HTERT RPE-1 (cell line): ENCODE results near the gene CHPF2.

Experiments
- in situ Hi-C: fragments of 300-500 bp; cut with MboI; formaldehyde crosslinking; loops from 4 replicates; pipeline ENCODE4 v1.14.3; 2020; ENCODE audit warnings: low sequenced_read_pairs

Gene CHPF2

GRCh38 chr7:151204383-151205032 lies 27.8 kb upstream of the CHPF2 start:
- in situ Hi-C loops = no loop called here

GRCh38 chr7:151205730-151206129 lies 26.6 kb upstream of the CHPF2 start:
- in situ Hi-C loops = no loop called here

GRCh38 chr7:151206914-151207313 lies 25.4 kb upstream of the CHPF2 start:
- in situ Hi-C loops = no loop called here

GRCh38 chr7:151207315-151207714 lies 25.0 kb upstream of the CHPF2 start:
- in situ Hi-C loops = no loop called here

- in situ Hi-C loops = no loop called here
Observed at GRCh38 chr7:151207804-151208203, 24.5 kb upstream of the CHPF2 start.

- in situ Hi-C loops = no loop called here
Observed at GRCh38 chr7:151208253-151208862, 23.9 kb upstream of the CHPF2 start.

GRCh38 chr7:151209588-151209987 lies 22.7 kb upstream of the CHPF2 start:
- in situ Hi-C loops = no loop called here

- in situ Hi-C loops = no loop called here
Observed at GRCh38 chr7:151210087-151210854, 22.0 kb upstream of the CHPF2 start, which contains the start of gene H2BK1. TSS of gene H2BK1 (minus strand) at chr7:151210488. CDS start at chr7:151210318, 170 bp downstream.

GRCh38 chr7:151211155-151211772 lies 21.0 kb upstream of the CHPF2 start:
- in situ Hi-C loops = no loop called here

GRCh38 chr7:151212626-151213025 lies 19.7 kb upstream of the CHPF2 start:
- in situ Hi-C loops = no loop called here

- in situ Hi-C loops = no loop called here
Observed at GRCh38 chr7:151213826-151214225, 18.5 kb upstream of the CHPF2 start.

- in situ Hi-C loops = no loop called here
Observed at GRCh38 chr7:151215396-151215795, 16.9 kb upstream of the CHPF2 start.

- in situ Hi-C loops = no loop called here
Observed at GRCh38 chr7:151218170-151218569, 14.1 kb upstream of the CHPF2 start.

GRCh38 chr7:151223728-151224127 lies 8.6 kb upstream of the CHPF2 start:
- in situ Hi-C loops = no loop called here

GRCh38 chr7:151225948-151226510 lies 6.3 kb upstream of the CHPF2 start:
- in situ Hi-C loops = no loop called here

GRCh38 chr7:151226560-151226874 lies 5.8 kb upstream of the CHPF2 start:
- in situ Hi-C loops = no loop called here

- in situ Hi-C loops = no loop called here
Observed at GRCh38 chr7:151226875-151227782, 5.2 kb upstream of the CHPF2 start, which contains the start of gene ABCF2. TSS of gene ABCF2 (minus strand) at chr7:151227205. CDS start at chr7:151226458, 747 bp downstream.

- in situ Hi-C loops = no loop called here
Observed at GRCh38 chr7:151228024-151228866, 4.0 kb upstream of the CHPF2 start.

GRCh38 chr7:151229249-151229648 lies 3.0 kb upstream of the CHPF2 start:
- in situ Hi-C loops = no loop called here
